ENCODE results near the gene FFAR3. TPM values are rescaled to one million over a fixed set of nuclear protein-coding genes. Genes with fewer than 3 reads are reported as not detected.

FFAR3 gene
- polyA plus RNA-seq, 2 of the 4 experiments (the other 2 are of a cell fraction), result not detected

GRCh38 chr19:35316560-35316959 lies 41.7 kb upstream of the FFAR3 start:
- ChIA-PET POLR2A (no interaction called here), CTCF (interaction anchor here (0.9 to 4.5 kb wide), 6 partner anchors 9 to 179 kb away, joined by 3 to 22 read pairs (median 4); partner anchors contain the start of gene USF2)
- ATAC-seq (no peak), DNase-seq (ENCODE audit: low read depth in 1 of 2, low spot score in 1 of 2) (no peak), FAIRE-seq (no peak)
- Histone ChIP-seq H3K4me1 (peaks cover 16% of the 10 kb centered on the region), H3K4me3 (no peak overlapping the region), H3K27ac (no peak overlapping the region), H3K9me3 (peaks cover under 1% of the 10 kb centered on the region; the same call in 2 of the 3 replicates), H3K4me2 (no peak overlapping the region)
- 82% methylated on average over 9 of the region's 9 CpGs for WGBS (ENCODE audit: missing lambda C conversion rate)
- TF ChIP-seq HOXA7 (CRISPR knock-in tag; IDR thresholded peaks at IDR 0.05) (no peak), ZFP36 (IDR thresholded peaks at IDR 0.05; ENCODE audit: borderline replicate concordance, partially characterized antibody) (no peak), NR3C1 (IDR thresholded peaks at IDR 0.05) (no peak), ESRRA (IDR thresholded peaks at IDR 0.05; ENCODE audit: borderline replicate concordance, low read length) (no peak), CHD4 (IDR thresholded peaks at IDR 0.05; ENCODE audit: borderline replicate concordance) (no peak), HMGXB4 (CRISPR knock-in tag; IDR thresholded peaks at IDR 0.05; ENCODE audit: borderline replicate concordance) (no peak), JUN (IDR thresholded peaks at IDR 0.05) (no peak), TFCP2L1 (CRISPR knock-in tag; IDR thresholded peaks at IDR 0.05) (no peak), CHD2 (IDR thresholded peaks at IDR 0.05; ENCODE audit: low read length, partially characterized antibody) (no peak), TP53 (CRISPR knock-in tag; IDR thresholded peaks at IDR 0.05) (no peak), FOXS1 (CRISPR knock-in tag; IDR thresholded peaks at IDR 0.05) (no peak), BCL3 (IDR thresholded peaks at IDR 0.05) (no peak), RAD21 (conservative IDR thresholded peaks at IDR 0.05 in 1 of 2, IDR thresholded peaks at IDR 0.05 in 1 of 2) (no peak), NFE2L2 (conservative IDR thresholded peaks at IDR 0.05; ENCODE audit: low read length) (no peak), PHF8 (IDR thresholded peaks at IDR 0.05; ENCODE audit: borderline replicate concordance, low read depth) (no peak), RARB (CRISPR knock-in tag; IDR thresholded peaks at IDR 0.05) (no peak)
- TF ChIP-seq, protein P1, sequence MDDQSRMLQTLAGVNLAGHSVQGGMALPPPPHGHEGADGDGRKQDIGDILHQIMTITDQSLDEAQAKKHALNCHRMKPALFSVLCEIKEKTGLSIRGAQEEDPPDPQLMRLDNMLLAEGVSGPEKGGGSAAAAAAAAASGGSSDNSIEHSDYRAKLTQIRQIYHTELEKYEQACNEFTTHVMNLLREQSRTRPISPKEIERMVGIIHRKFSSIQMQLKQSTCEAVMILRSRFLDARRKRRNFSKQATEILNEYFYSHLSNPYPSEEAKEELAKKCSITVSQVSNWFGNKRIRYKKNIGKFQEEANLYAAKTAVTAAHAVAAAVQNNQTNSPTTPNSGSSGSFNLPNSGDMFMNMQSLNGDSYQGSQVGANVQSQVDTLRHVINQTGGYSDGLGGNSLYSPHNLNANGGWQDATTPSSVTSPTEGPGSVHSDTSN (IDR thresholded peaks at IDR 0.05), result no peak
- TF ChIP-seq, protein P2, sequence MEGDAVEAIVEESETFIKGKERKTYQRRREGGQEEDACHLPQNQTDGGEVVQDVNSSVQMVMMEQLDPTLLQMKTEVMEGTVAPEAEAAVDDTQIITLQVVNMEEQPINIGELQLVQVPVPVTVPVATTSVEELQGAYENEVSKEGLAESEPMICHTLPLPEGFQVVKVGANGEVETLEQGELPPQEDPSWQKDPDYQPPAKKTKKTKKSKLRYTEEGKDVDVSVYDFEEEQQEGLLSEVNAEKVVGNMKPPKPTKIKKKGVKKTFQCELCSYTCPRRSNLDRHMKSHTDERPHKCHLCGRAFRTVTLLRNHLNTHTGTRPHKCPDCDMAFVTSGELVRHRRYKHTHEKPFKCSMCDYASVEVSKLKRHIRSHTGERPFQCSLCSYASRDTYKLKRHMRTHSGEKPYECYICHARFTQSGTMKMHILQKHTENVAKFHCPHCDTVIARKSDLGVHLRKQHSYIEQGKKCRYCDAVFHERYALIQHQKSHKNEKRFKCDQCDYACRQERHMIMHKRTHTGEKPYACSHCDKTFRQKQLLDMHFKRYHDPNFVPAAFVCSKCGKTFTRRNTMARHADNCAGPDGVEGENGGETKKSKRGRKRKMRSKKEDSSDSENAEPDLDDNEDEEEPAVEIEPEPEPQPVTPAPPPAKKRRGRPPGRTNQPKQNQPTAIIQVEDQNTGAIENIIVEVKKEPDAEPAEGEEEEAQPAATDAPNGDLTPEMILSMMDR (IDR thresholded peaks at IDR 0.05), result no peak
- TF ChIP-seq, protein P3, sequence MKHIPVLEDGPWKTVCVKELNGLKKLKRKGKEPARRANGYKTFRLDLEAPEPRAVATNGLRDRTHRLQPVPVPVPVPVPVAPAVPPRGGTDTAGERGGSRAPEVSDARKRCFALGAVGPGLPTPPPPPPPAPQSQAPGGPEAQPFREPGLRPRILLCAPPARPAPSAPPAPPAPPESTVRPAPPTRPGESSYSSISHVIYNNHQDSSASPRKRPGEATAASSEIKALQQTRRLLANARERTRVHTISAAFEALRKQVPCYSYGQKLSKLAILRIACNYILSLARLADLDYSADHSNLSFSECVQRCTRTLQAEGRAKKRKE (CRISPR knock-in tag; IDR thresholded peaks at IDR 0.05; ENCODE audit: low read depth), result no peak

DNA sequence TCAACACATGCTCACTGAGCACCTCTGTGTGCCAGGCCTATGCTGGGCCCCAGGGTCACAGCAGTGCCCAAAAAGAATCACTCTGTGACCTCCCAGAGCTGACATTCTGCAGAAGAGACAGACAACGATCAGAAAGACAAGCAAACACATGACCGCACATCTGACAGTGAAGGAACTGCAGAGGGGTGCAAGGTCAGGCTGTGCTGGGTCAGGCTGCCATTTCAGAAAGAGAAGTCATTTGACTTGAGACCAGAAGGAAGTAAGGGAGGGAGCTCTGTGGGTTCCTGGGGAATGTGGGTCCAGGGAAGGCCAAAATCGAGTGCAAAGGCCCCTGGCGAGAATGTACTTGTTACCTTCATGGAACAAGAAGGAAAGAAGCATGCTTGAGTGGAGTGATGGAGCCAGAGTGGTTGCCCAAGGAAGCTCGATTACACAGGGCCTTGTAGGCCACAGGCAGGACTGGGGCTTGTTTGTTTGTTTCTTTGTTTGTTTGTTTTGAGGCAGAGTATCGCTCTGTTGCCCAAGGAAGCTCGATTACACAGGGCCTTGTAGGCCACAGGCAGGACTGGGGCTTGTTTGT lies 40.7 kb upstream of the FFAR3 start:
- H3K27ac ChIP-seq, result no peak overlapping the region
- peak in 1 of 2 experiments; percentile 41; a peak in 3 of 6 replicates for ATAC-seq
- 77% methylated on average over 7 of the region's 7 CpGs for WGBS (ENCODE audit: missing lambda C conversion rate)
- ChIA-PET POLR2A (no interaction called here), CTCF (interaction anchor here (0.8 to 2.6 kb wide), 4 partner anchors 35 to 178 kb away, joined by 4 to 8 read pairs (median 4); no protein-coding TSS in a partner anchor)
- no peak for DNase-seq (ENCODE audit: low read depth in 1 of 2, low spot score in 1 of 2)
- H3K4me1 ChIP-seq, result peaks cover 16% of the 10 kb centered on the region
- H3K9me3 ChIP-seq, result peaks cover 10% of the 10 kb centered on the region
- H3K4me2 ChIP-seq, result no peak overlapping the region
- FAIRE-seq, result no peak
- H3K4me3 ChIP-seq, result no peak overlapping the region
- TF ChIP-seq BCL3 (IDR thresholded peaks at IDR 0.05) (no peak), SREBF2 (IDR thresholded peaks at IDR 0.05) (no peak), HDAC2 (IDR thresholded peaks at IDR 0.05) (no peak), KDM5A (IDR thresholded peaks at IDR 0.05) (no peak), RNF2 (IDR thresholded peaks at IDR 0.05; ENCODE audit: borderline replicate concordance, low read depth) (no peak), ZC3H11A (IDR thresholded peaks at IDR 0.05) (no peak), REST (IDR thresholded peaks at IDR 0.05) (no peak)

Data from A549 (cell line).